PC-9 (cell line): ENCODE measurements around the gene SLC28A1. TPM values are rescaled to one million over a fixed set of nuclear protein-coding genes. Genes with fewer than 3 reads are reported as not detected.

Experiments
- BruUV-seq: library from RNA; stranded (reverse); fragments of 400-500 nt; replicated peaks from 2 replicates; lab custom pipeline; 2021; lab: Mats Ljungman, UMichigan
- CTCF ChIA-PET: fragments of 300-600 bp; sonication (Branson Sonifier 250); formaldehyde crosslinking; loops from one replicate; lab custom pipeline; 2022; ENCODE audit warnings: antibody characterized with exemption; lab: Charles Lee
- POLR2A ChIA-PET: fragments of 300-600 bp; sonication (Branson Sonifier 250); formaldehyde crosslinking; loops from one replicate; lab custom pipeline; 2022; ENCODE audit warnings: antibody characterized with exemption; ENCODE audit not compliant: unreplicated experiment; lab: Charles Lee
- DNase-seq, 2 experiments: peaks; one replicate each; pipeline versions ENCODE4 v3.0.0 to v3.0.0-alpha.2; 2015 to 2022; ENCODE audit warnings: mixed read lengths in 1 of 2
- H2AFZ ChIP-seq: fragments of 200-600 bp; sonication (generic); 2 replicates; pipeline ENCODE4 v1.8.1; 2017; ENCODE audit warnings: antibody characterized with exemption
- H3F3A ChIP-seq: fragments of 200-600 bp; sonication (generic); 2 replicates; pipeline ENCODE4 v1.8.1; 2017; ENCODE audit warnings: antibody characterized with exemption, mild to moderate bottlenecking, low read depth; ENCODE audit not compliant: insufficient read depth
- H3K27ac ChIP-seq: fragments of 200-600 bp; sonication (generic); 2 replicates; pipeline ENCODE4 v1.6.1; 2016; ENCODE audit warnings: mixed run types
- H3K27me3 ChIP-seq: fragments of 200-600 bp; sonication (generic); 2 replicates; pipeline ENCODE4 v1.6.1; 2016; ENCODE audit warnings: low read depth, mixed run types; ENCODE audit not compliant: insufficient read depth
- H3K36me3 ChIP-seq: fragments of 200-600 bp; sonication (generic); 2 replicates; pipeline ENCODE4 v1.6.1; 2016; ENCODE audit warnings: low read depth, mixed run types
- H3K4me1 ChIP-seq: fragments of 200-600 bp; sonication (generic); replicated peaks from 2 replicates; pipeline ENCODE4 v1.6.1; 2016; ENCODE audit warnings: mixed run types; ENCODE audit not compliant: insufficient read depth
- H3K4me2 ChIP-seq: fragments of 200-600 bp; sonication (generic); 2 replicates; pipeline ENCODE4 v1.6.1; 2017; ENCODE audit warnings: mixed run types
- H3K4me3 ChIP-seq: fragments of 200-600 bp; sonication (generic); 2 replicates; pipeline ENCODE4 v1.6.1; 2016; ENCODE audit warnings: mixed run types
- H3K79me2 ChIP-seq: fragments of 200-600 bp; sonication (generic); 2 replicates; pipeline ENCODE4 v1.6.1; 2017; ENCODE audit warnings: low read depth, mixed run types
- H3K9me2 ChIP-seq: fragments of 200-600 bp; sonication (generic); 2 replicates; pipeline ENCODE4 v1.8.1; 2017; ENCODE audit warnings: mild to moderate bottlenecking; ENCODE audit not compliant: insufficient read depth
- H3K9me3 ChIP-seq: fragments of 200-600 bp; sonication (generic); 2 replicates; pipeline ENCODE4 v1.8.1; 2016; ENCODE audit warnings: low read depth; ENCODE audit not compliant: insufficient read depth
- H4K20me1 ChIP-seq: fragments of 200-600 bp; sonication (generic); 2 replicates; pipeline ENCODE4 v1.8.1; 2017; ENCODE audit not compliant: insufficient read depth
- CTCF ChIP-seq: fragments of 200-600 bp; sonication (generic); conservative IDR thresholded peaks from 2 replicates; pipeline ENCODE4 v1.6.1; 2017; ENCODE audit warnings: mixed run types, antibody characterized with exemption, mild to moderate bottlenecking, moderate library complexity
- EZH2 ChIP-seq: fragments of 200-600 bp; sonication (generic); IDR thresholded peaks from 2 replicates; pipeline ENCODE4 v1.8.0; 2017; ENCODE audit warnings: antibody characterized with exemption, low read depth
- intact Hi-C: fragments of 100-400 bp; cut with micrococcal nuclease; formaldehyde crosslinking; loops from one replicate; pipeline ENCODE4 v1.10.0; 2022; ENCODE audit not compliant: unreplicated experiment
- total RNA-seq: library from RNA; stranded (reverse); gene quantifications from 2 replicates; pipeline ENCODE4 v1.2.3, GENCODE V29; 2021

The SLC28A1 gene
- total RNA-seq, 1 experiment from 2014 or later, result 0.70 TPM

DNA sequence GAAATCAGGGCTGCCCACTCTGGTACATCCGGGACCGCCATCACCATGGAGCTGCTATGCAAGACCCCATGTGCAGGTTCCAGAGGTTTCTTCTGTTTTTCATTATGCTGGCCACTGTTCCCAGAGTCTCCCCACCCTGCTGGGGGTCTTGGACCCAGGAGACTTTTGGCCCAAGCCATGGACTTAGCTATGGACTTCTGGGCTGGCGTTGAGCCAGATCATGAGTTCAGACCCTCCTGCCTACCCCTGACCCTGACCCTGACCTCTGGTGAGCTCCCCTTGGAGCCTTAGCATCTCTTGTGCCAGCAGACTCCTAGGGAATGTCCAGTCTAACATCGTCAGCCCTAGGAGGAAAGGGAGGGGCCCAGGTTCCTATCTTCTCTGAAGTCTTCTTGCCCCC, 25.3 kb downstream of the SLC28A1 start:
- H4K20me1 ChIP-seq, result no peaks in the 10 kb centered on the region
- ChIA-PET CTCF (interaction anchor here (0.7 kb wide), 1 partner anchor 163 kb away, joined by 4 read pairs; no protein-coding TSS in a partner anchor), POLR2A (no interaction called here)

DNA sequence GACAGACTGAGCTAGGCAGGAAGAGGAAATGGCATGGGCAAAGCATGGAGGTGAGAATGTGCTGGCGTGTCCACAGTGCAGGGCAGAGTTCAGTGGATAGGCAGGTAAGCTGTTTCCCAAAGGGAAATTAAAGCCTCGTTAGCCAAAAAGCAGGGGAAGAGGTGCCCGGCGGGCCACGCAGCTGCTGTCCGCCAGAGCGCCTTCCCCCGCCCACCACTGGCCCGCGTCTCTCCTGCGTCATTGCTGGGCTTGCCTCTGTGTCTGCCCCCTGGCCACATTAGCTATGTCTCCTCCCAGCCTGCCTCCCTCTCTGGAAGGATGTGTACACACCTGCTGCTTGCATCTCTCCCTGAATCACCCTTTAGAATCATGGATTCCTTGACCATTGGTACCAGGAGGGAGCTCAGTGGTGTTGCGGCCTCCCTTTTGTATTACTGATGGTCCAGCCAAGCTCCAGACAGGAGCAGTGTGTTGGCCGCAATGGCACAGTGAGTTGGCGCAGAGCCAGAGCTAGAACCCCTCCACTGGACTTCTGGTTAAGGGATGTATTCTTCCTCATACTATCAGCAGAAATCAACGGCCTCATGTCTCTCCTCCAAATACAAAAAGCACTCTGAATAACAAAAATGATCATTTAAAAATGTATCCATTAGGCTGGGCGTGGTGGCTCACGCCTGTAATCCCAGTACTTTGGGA, 26.6 kb downstream of the SLC28A1 start:
- TF ChIP-seq EZH2 (no peak), CTCF (no peak)
- H3F3A ChIP-seq, result peaks cover 64% of the 10 kb centered on the region
- peak overlapping the region; percentile 55 for H3K4me2 ChIP-seq
- peak in 1 of 2 experiments; percentile 71 for DNase-seq
- H3K4me3 ChIP-seq, result no peak overlapping the region
- intact Hi-C loops, result no loop called here
- no peaks in the 10 kb centered on the region for H3K9me2 ChIP-seq
- H4K20me1 ChIP-seq, result no peaks in the 10 kb centered on the region
- no TSS peak for BruUV-seq
- peak overlapping the region; percentile 99 for H3K27ac ChIP-seq
- no peaks in the 10 kb centered on the region for H3K79me2 ChIP-seq
- H3K9me3 ChIP-seq, result no peaks in the 10 kb centered on the region
- CTCF ChIA-PET, result no interaction called here
- H3K27me3 ChIP-seq, result no peaks in the 10 kb centered on the region
- H2AFZ ChIP-seq, result no peak overlapping the region
- no peaks in the 10 kb centered on the region for H3K36me3 ChIP-seq
- POLR2A ChIA-PET, result interaction anchor here (0.6 kb wide), 1 partner anchor 39 kb away, joined by 3 read pairs; no protein-coding TSS in a partner anchor
- peaks cover 72% of the 10 kb centered on the region for H3K4me1 ChIP-seq

More for the DNA sequence above, 25.3 kb downstream of the SLC28A1 start:
- H2AFZ ChIP-seq, result no peak overlapping the region
- TF ChIP-seq EZH2, result no peak
- no peak for TF ChIP-seq CTCF
- BruUV-seq, result no TSS peak
- no peaks in the 10 kb centered on the region for H3K36me3 ChIP-seq
- H3K9me3 ChIP-seq, result no peaks in the 10 kb centered on the region
- DNase-seq, result no peak
- H3K27ac ChIP-seq, result peak overlapping the region; percentile 99
- intact Hi-C loops, result no loop called here
- H3K79me2 ChIP-seq, result no peaks in the 10 kb centered on the region
- peaks cover 60% of the 10 kb centered on the region for H3K4me1 ChIP-seq
- H3K4me3 ChIP-seq, result no peak overlapping the region
- no peaks in the 10 kb centered on the region for H3K9me2 ChIP-seq
- peak overlapping the region; percentile 55; the same call in 1 of the 2 replicates for H3K4me2 ChIP-seq
- H3F3A ChIP-seq, result peaks cover 51% of the 10 kb centered on the region
- no peaks in the 10 kb centered on the region for H3K27me3 ChIP-seq

DNA sequence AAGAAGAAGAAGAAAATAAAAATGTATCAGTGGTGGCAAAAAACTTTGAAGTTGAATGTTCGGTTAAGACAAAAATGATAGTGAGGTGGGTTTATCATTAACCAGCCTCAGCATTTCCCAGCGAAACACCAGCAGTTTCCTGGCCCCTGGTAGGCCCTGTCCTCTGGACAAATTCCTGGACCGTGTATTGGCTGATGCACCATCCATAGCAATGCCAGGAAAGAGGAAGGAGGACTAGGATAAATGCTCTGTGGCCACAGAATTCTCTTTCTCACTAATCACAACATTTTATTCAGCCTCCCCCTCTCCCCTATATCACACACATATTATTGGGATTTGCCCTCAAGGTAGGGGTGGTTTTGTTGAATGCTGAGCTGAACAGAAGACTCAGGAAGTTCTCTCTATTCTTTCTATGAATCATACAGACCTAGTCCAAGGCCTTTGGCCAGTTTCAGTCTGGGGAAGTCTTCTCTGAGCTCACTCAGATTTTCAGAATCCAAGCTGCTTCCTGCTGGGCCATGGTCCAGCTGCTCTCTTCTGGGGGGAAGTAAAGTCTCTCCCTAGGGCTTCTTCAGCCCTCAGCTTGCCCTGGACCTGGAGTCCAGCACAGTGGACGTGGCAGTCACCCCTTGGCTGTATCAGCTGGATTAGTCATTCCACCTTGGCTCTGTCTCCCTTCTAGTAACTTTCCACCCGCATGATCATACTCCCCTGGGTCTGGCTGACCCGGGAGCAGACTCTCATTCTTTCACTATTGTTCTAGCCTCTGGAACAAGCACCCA, 27.6 kb downstream of the SLC28A1 start:
- Histone ChIP-seq H2AFZ (no peak overlapping the region; the same call in 1 of the 2 replicates), H3K9me2 (no peaks in the 10 kb centered on the region), H3K79me2 (no peaks in the 10 kb centered on the region), H3F3A (peaks cover 67% of the 10 kb centered on the region), H3K4me2 (peak overlapping the region; percentile 55), H4K20me1 (no peaks in the 10 kb centered on the region), H3K27ac (peak overlapping the region; percentile 99), H3K4me1 (peaks cover 77% of the 10 kb centered on the region), H3K9me3 (no peaks in the 10 kb centered on the region), H3K36me3 (no peaks in the 10 kb centered on the region), H3K27me3 (no peaks in the 10 kb centered on the region), H3K4me3 (no peak overlapping the region)
- TF ChIP-seq CTCF (no peak), EZH2 (no peak)
- POLR2A ChIA-PET, result interaction anchor here (0.5 to 0.7 kb wide), 7 partner anchors 9 to 264 kb away, joined by 3 to 18 read pairs (median 4); no protein-coding TSS in a partner anchor
- intact Hi-C loops, result loop anchor here (1.0 to 2.0 kb wide), 2 partner anchors 19 to 69 kb away; partner anchors contain the start of gene PDE8A
- CTCF ChIA-PET, result interaction anchor here (0.5 to 1.2 kb wide), 5 partner anchors 16 to 341 kb away, joined by 3 to 7 read pairs (median 4); no protein-coding TSS in a partner anchor
- no TSS peak for BruUV-seq
- DNase-seq, result peak; percentile 86 to 99
